Measurements from ENCODE around the gene TCIRG1.

TCIRG1 gene

DNA sequence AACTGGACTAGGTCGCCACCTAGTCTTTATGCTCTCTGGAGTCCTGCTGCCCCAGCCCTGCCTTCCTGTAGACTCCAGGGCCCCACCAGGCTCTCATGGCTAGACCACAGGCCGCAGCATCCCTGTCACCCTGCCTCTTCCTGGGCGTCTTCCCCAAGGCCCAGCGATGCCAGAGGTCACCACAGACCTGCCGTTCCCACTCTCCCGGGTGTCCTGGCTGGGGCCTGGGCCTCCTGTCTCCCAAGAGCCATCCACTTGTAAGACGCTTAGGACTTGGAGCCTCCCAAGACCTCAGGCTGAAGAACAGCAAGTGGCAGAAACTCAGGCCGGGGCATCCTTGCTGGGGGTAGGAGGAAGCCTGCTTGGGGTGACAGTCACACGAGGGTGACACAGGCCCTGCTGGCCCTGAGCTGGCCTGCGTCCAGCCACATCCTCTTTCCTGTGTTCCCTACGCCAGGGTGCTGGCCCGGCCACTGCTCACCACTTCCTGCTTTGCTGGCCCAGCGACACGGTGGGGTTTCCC, 2.0 kb upstream of the TCIRG1 start:
- DNase-seq (ENCODE audit: low read depth), result no peak

DNA sequence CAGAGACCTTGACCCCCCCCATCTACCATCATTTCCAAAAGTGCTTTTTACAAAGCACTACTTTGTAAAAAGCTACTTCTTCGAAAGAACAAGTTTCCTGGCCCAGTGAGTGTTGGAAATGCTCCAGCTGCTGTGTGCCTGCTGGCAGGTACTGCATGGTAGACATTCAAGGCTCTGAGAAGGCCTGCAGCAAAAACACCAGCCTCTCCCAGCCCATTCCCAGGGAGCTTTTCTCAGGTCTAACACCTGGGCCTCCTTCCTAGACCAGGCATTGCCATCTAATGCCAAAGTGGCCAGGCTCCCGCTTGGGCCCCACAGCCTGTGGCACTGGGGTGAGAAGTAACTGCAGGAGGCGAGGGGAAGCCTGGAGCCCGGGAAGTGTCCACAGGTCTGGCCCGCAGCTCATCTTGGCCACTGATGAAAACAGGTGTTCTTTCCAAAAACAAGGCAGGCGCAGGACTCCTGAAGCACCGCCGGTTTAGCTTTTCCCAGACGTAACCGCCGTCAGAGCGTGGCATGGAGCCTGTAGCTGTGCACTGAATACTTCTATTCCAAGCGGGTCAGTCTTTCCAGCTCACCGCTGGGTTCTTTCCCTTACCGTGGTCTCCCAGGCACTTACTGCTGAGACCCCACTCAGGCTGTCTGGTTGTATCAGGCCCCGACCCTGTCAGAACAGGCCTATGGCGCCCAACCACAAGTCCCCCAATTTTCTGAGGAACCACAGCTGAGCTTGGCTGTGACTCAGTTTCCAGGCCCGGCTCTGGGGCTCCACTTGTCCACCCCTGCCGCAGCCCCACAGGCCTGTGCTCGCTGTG, 1.2 kb upstream of the TCIRG1 start:
- DNase-seq (ENCODE audit: low read depth), result no peak

- DNase-seq (ENCODE audit: low read depth), result no peak
Observed at GRCh38 chr11:68038226-68038717, 553 bp upstream of the TCIRG1 start.

- no peak for DNase-seq (ENCODE audit: low read depth)
Observed at GRCh38 chr11:68039526-68040086, 781 bp downstream of the TCIRG1 start.

DNA sequence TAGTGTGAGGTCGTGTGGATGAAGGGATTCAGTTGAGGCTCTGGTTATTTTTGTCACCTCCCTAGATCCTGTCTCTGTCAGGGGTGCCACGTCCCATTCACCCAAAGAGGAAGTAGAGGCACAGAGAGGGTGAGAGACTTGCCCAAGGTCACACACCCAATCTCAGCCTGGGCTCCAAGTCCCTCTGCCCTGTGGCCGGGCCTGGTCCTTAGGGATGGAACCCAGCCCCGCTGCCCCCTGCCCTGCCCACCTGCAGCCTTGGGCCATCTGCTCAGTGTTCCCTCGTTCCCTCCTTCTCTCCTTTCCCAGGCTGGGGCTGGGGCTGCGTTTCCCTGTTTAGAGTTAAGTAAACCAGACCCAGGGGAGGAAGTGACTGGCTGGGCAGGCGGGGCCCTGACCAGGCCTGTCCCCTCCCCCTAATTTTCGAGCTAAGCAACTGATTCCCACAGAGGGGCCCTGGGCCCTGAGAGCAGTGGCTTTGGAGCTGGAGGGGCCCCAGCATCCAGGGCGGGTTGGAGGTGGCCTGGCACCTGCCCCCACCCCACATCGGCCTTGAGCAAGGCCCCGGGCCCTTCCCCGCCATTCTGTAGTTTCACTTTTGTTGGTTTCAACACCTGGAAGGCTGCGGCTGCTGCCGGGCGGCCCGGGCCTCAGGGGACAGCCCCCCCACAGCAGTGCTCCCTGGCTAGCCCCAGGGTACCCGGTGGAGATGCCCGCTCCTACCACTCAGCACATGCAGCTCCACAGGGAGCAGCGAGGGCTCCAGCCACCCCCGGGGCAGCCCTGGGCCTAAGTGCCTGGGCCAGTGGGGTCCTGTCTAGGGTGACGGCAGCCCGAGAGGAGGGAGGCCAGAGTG, 1.5 kb downstream of the TCIRG1 start:
- DNase-seq (ENCODE audit: low read depth), result peak; percentile 79

GRCh38 chr11:68040957-68041591, 2.2 kb downstream of the TCIRG1 start:
- DNase-seq (ENCODE audit: low read depth), result no peak

DNA sequence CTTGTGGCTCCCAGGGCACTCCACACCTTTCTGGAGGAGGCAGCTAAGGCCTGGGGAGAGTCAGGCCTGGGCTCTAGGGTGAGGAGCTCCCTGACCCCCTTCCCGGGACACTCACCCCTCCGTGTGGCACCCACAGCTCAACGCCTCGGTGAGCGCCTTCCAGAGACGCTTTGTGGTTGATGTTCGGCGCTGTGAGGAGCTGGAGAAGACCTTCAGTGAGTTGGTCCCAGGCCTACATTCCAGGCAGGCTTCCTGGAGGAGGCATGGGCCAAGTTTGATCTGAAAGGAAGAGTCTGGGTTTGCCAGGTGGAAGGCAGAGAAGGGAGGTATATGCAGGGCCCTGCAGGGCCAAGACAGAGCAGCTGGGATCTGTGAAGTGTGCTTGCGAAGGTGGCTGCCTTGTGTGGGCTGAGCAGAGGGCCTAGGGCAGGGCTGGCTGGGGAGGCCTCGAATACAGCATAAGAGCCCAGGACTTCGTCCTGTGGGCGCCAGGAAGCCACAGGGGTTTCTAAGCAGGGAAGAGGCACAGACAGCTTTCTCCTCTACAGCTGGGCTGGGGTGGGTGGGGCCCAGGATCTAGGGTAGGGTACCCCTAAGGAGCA, 2.9 kb downstream of the TCIRG1 start:
- DNase-seq (ENCODE audit: low read depth), result no peak

DNA sequence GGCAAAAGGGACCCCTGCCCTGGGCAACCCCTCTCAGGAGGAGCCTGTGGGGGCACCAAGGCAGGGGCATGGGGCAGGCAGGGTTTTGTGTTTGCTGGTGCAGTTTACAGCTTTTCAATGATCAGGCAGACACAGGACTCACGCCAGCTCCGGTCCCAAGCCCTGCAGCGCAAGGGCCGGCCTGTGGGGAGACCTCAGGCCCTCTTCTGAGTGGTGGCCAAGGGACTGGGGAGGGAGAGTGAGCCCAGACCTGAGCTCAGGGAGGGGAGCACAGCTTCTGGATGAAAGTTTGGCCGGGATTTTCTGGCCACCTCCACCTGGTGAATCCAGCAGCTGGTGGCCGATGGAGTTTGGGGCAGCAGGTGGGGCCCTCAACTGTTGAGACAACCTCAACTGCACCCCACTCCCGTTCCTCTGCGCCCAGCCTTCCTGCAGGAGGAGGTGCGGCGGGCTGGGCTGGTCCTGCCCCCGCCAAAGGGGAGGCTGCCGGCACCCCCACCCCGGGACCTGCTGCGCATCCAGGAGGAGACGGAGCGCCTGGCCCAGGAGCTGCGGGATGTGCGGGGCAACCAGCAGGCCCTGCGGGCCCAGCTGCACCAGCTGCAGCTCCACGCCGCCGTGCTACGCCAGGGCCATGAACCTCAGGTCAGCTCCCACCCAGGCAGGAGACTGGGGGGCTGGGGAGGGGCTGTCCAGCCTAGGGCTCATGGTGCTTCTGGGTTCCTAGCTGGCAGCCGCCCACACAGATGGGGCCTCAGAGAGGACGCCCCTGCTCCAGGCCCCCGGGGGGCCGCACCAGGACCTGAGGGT, 3.6 kb downstream of the TCIRG1 start:
- no peak for DNase-seq (ENCODE audit: low read depth)

GRCh38 chr11:68043029-68043348, 4.2 kb downstream of the TCIRG1 start:
- no peak for DNase-seq (ENCODE audit: low read depth)

GRCh38 chr11:68043349-68044144, 4.7 kb downstream of the TCIRG1 start:
- peak; percentile 86 for DNase-seq (ENCODE audit: low read depth)

- no peak for DNase-seq (ENCODE audit: low read depth)
Observed at GRCh38 chr11:68044145-68044813, 5.5 kb downstream of the TCIRG1 start.

DNA sequence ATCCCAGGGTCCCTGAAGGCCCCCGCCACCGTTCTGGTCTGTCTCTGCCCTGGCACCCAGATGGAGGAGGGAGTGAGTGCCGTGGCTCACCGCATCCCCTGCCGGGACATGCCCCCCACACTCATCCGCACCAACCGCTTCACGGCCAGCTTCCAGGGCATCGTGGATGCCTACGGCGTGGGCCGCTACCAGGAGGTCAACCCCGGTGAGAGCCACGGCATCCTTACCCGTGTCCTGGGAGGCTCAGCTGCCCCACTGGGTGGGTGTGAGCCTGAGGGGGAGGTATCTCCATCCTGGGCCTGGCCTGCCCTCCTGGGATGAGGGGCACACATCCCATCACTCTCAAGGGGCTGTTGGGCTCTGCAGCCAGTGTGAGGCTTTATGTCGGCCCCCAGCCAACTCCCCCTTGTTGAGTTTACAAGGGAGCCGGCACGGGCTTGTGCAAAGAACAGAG, 6.1 kb downstream of the TCIRG1 start:
- no peak for DNase-seq (ENCODE audit: low read depth)

DNA sequence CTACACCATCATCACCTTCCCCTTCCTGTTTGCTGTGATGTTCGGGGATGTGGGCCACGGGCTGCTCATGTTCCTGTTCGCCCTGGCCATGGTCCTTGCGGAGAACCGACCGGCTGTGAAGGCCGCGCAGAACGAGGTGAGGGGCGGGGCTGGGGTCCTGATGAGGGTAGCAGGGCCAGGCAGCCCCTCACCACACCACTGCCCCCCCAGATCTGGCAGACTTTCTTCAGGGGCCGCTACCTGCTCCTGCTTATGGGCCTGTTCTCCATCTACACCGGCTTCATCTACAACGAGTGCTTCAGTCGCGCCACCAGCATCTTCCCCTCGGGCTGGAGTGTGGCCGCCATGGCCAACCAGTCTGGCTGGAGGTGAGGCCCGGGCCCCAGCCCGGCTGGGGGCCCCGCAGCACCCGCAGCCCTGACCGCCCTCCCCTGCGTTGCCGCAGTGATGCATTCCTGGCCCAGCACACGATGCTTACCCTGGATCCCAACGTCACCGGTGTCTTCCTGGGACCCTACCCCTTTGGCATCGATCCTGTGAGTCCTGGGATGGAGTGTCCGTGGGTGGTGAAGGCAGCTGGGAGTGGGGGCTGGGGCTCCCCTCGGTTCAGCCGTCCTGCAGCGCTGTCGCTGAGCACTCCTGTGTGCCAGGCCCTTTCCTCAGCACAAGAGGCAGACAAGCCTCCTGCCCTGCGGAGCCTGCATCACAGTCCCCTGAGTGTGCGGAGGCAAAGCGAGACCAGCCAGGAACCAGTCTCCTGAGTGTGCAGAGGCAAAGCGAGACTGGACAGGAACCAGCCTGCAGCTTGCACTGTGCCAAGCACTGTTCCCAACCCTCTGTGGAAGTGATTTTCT, 8.8 kb downstream of the TCIRG1 start:
- DNase-seq (ENCODE audit: low read depth), result no peak

- no peak for DNase-seq (ENCODE audit: low read depth)
Observed at GRCh38 chr11:68048681-68049508, 10.1 kb downstream of the TCIRG1 start.

DNA sequence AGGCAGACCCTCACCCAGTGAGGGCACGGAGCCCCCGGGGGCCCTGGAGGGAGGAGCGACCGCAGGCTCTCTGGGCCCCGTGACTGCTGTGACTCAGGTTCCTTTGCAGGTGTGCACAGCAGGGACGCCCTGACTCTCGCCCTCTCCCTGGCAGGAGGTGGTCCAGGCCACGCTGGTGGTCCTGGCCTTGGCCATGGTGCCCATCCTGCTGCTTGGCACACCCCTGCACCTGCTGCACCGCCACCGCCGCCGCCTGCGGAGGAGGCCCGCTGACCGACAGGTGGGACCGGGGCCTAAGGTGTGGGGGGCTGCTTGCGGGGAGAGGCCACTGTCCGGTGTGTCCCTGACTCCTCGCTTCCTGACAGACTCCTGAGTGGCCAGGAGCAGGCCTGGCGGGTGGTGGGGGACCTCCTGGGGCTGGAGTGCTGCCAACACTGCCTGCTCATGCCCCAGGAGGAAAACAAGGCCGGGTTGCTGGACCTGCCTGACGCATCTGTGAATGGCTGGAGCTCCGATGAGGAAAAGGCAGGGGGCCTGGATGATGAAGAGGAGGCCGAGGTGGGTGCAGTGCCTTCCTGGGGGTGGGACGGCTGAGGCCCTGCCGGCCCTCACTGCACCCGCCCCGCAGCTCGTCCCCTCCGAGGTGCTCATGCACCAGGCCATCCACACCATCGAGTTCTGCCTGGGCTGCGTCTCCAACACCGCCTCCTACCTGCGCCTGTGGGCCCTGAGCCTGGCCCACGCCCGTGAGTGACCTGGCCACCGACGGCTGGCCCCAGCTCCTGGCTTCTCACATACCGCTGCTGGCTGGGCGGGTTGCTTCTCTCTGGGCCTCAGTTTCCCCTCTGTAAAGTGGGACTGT, 10.9 kb downstream of the TCIRG1 start:
- DNase-seq (ENCODE audit: low read depth), result no peak

- DNase-seq (ENCODE audit: low read depth), result no peak
Observed at GRCh38 chr11:68050371-68050841, 11.6 kb downstream of the TCIRG1 start.
